Sciatic nerve (tissue), 2 donors: Measurements from ENCODE around the gene REPS2. TPM values are rescaled to one million over a fixed set of nuclear protein-coding genes. Genes with fewer than 3 reads are reported as not detected.
"Not testable (repeated sequence)": the region's sequence is repeated elsewhere in the genome, so short reads cannot be mapped to it uniquely, and the experiment has no call there.

Source experiments
- ATAC-seq: fragments of 200-7000 bp; cut with Tn5 transposase; one replicate; pipeline ENCODE4 v1.9.1; 2020; ENCODE audit warnings: mild to moderate bottlenecking, moderate library complexity
- DNase-seq: peaks from one replicate; pipeline ENCODE4 v3.0.0-alpha.2; 2020; ENCODE audit warnings: low spot score
- intact Hi-C: fragments of 100-400 bp; cut with DNase I; formaldehyde crosslinking; loops from one replicate; pipeline ENCODE4 v1.14.2; 2022
- total RNA-seq: library from RNA; stranded (reverse); fragmentation: NEBNext Ultra II Directional; extraction: Animal tissue kit (Norgen Biotek cat#: 25700); gene quantifications from one replicate; pipeline ENCODE4 v1.2.1, GENCODE V29; 2021
- donor health status: DM: no; HTN: no; CAD: no.
- donor health status: DM: no; HTN: no; CAD: no.

Gene REPS2
- total RNA-seq, 1 donor from 2014 or later: 5.9 TPM

- DNase-seq (no peak), ATAC-seq (no peak)
- intact Hi-C loops: no loop called here
These were observed 11.9 kb downstream of the REPS2 start for GRCh38 chrX:16958356-16958755.

- DNase-seq, intact Hi-C loops, ATAC-seq: not testable (repeated sequence)
These were observed 16.2 kb downstream of the REPS2 start for GRCh38 chrX:16962661-16963060.

GRCh38 chrX:16963216-16963615, 16.8 kb downstream of the REPS2 start:
- no peak for DNase-seq
- intact Hi-C loops: no loop called here
- no peak for ATAC-seq

- DNase-seq, intact Hi-C loops, ATAC-seq: not testable (repeated sequence)
These were observed 18.5 kb downstream of the REPS2 start for GRCh38 chrX:16964976-16965375.

- DNase-seq: no peak
- no peak for ATAC-seq
- intact Hi-C loops: no loop called here
These were observed 20.4 kb downstream of the REPS2 start for GRCh38 chrX:16966752-16967448.

GRCh38 chrX:16968753-16969152, 22.3 kb downstream of the REPS2 start:
- DNase-seq, ATAC-seq, intact Hi-C loops: not testable (repeated sequence)

GRCh38 chrX:16970977-16971376, 24.5 kb downstream of the REPS2 start:
- DNase-seq (no peak), ATAC-seq (no peak)
- intact Hi-C loops: no loop called here

- intact Hi-C loops: no loop called here
These were observed 25.2 kb downstream of the REPS2 start for GRCh38 chrX:16971694-16972093.

GRCh38 chrX:16975233-16975632, 28.8 kb downstream of the REPS2 start:
- ATAC-seq (no peak), DNase-seq (no peak)
- intact Hi-C loops: no loop called here

More at GRCh38 chrX:16971694-16972093, 25.2 kb downstream of the REPS2 start:
- no peak for ATAC-seq
- DNase-seq: no peak

- no peak for DNase-seq
- intact Hi-C loops: no loop called here
- ATAC-seq: peak; percentile 73
These were observed 31.3 kb downstream of the REPS2 start for GRCh38 chrX:16977771-16978170.

- ATAC-seq (peak; percentile 90), DNase-seq (no peak)
- intact Hi-C loops: no loop called here
These were observed 31.9 kb downstream of the REPS2 start for GRCh38 chrX:16978193-16978984.

- no peak for DNase-seq
- intact Hi-C loops: no loop called here
- no peak for ATAC-seq
These were observed 32.8 kb downstream of the REPS2 start for GRCh38 chrX:16979226-16979625.

- ATAC-seq (no peak), DNase-seq (no peak)
- intact Hi-C loops: no loop called here
These were observed 34.8 kb downstream of the REPS2 start for GRCh38 chrX:16981209-16981608.

- intact Hi-C loops: no loop called here
- DNase-seq: no peak
These were observed 35.5 kb downstream of the REPS2 start for GRCh38 chrX:16981980-16982379.

GRCh38 chrX:16983051-16983450, 36.6 kb downstream of the REPS2 start:
- ATAC-seq: no peak
- intact Hi-C loops: no loop called here
- no peak for DNase-seq

More at GRCh38 chrX:16981980-16982379, 35.5 kb downstream of the REPS2 start:
- ATAC-seq: no peak

- no peak for ATAC-seq
- DNase-seq: no peak
- intact Hi-C loops: no loop called here
These were observed 38.8 kb downstream of the REPS2 start for GRCh38 chrX:16985286-16985685.

GRCh38 chrX:16986169-16986568, 39.7 kb downstream of the REPS2 start:
- intact Hi-C loops: no loop called here
- DNase-seq (no peak), ATAC-seq (no peak)

GRCh38 chrX:16989750-16990149, 43.3 kb downstream of the REPS2 start:
- intact Hi-C loops: no loop called here
- no peak for DNase-seq
- ATAC-seq: no peak

GRCh38 chrX:16990839-16991238, 44.4 kb downstream of the REPS2 start:
- intact Hi-C loops: no loop called here
- ATAC-seq (no peak), DNase-seq (no peak)

GRCh38 chrX:16992445-16992844, 46.0 kb downstream of the REPS2 start:
- DNase-seq: no peak
- no peak for ATAC-seq
- intact Hi-C loops: no loop called here
